ENCODE results near the gene TMEM62. TPM values are rescaled to one million over a fixed set of nuclear protein-coding genes. Genes with fewer than 3 reads are reported as not detected.
"Not testable (repeated sequence)": the region's sequence is repeated elsewhere in the genome, so short reads cannot be mapped to it uniquely, and the experiment has no call there.

The TMEM62 gene
- total RNA-seq, 1 donor from 2014 or later: 26.2 TPM

- no peak for TF ChIP-seq CTCF (IDR thresholded peaks at IDR 0.05)
- H3K9me3 ChIP-seq: no peaks in the 10 kb centered on the region
- H3K4me3 ChIP-seq: no peak overlapping the region
- DNase-seq (no peak), ATAC-seq (no peak)
- no peaks in the 10 kb centered on the region for H3K27me3 ChIP-seq (ENCODE audit: low read depth)
- H3K36me3 ChIP-seq: peaks cover 68% of the 10 kb centered on the region
- H3K4me1 ChIP-seq: peaks cover 28% of the 10 kb centered on the region
- no peak overlapping the region for H3K27ac ChIP-seq
- intact Hi-C loops (cut with DNase I): no loop called here
Observed at GRCh38 chr15:43190178-43190577, 56.8 kb downstream of the TMEM62 start.

- no peak for TF ChIP-seq CTCF (IDR thresholded peaks at IDR 0.05)
- intact Hi-C loops (cut with DNase I): no loop called here
- H3K4me3 ChIP-seq: no peak overlapping the region
- H3K27ac ChIP-seq: no peak overlapping the region
- no peak for DNase-seq
- H3K27me3 ChIP-seq (ENCODE audit: low read depth): no peaks in the 10 kb centered on the region
- no peaks in the 10 kb centered on the region for H3K9me3 ChIP-seq
- H3K4me1 ChIP-seq: peaks cover 5% of the 10 kb centered on the region
- ATAC-seq: no peak
- peaks cover 91% of the 10 kb centered on the region for H3K36me3 ChIP-seq
Observed at GRCh38 chr15:43193710-43194109, 60.3 kb downstream of the TMEM62 start.

GRCh38 chr15:43194795-43195194 is 61.4 kb downstream of the TMEM62 start:
- intact Hi-C loops (cut with DNase I): no loop called here
- no peak for TF ChIP-seq CTCF (IDR thresholded peaks at IDR 0.05)
- H3K4me1 ChIP-seq: no peaks in the 10 kb centered on the region
- H3K9me3 ChIP-seq: no peaks in the 10 kb centered on the region
- H3K4me3 ChIP-seq: no peak overlapping the region
- ATAC-seq: no peak
- H3K27me3 ChIP-seq (ENCODE audit: low read depth): no peaks in the 10 kb centered on the region
- H3K27ac ChIP-seq: no peak overlapping the region
- peaks cover 82% of the 10 kb centered on the region for H3K36me3 ChIP-seq
- DNase-seq: no peak

GRCh38 chr15:43196760-43197548 is 63.6 kb downstream of the TMEM62 start:
- no peaks in the 10 kb centered on the region for H3K4me1 ChIP-seq
- intact Hi-C loops (cut with DNase I): no loop called here
- no peaks in the 10 kb centered on the region for H3K27me3 ChIP-seq (ENCODE audit: low read depth)
- no peak overlapping the region for H3K4me3 ChIP-seq
- H3K27ac ChIP-seq: no peak overlapping the region
- H3K36me3 ChIP-seq: peaks cover 60% of the 10 kb centered on the region
- no peaks in the 10 kb centered on the region for H3K9me3 ChIP-seq
- ATAC-seq: no peak
- DNase-seq: no peak
- no peak for TF ChIP-seq CTCF (IDR thresholded peaks at IDR 0.05)

GRCh38 chr15:43197773-43198172 is 64.4 kb downstream of the TMEM62 start:
- H3K4me3 ChIP-seq; intact Hi-C loops (cut with DNase I); ATAC-seq; H3K27ac ChIP-seq; DNase-seq; H3K27me3 ChIP-seq (ENCODE audit: low read depth); H3K4me1 ChIP-seq; H3K9me3 ChIP-seq: not testable (repeated sequence)
- peaks cover 52% of the 10 kb centered on the region for H3K36me3 ChIP-seq

- DNase-seq; H3K27me3 ChIP-seq (ENCODE audit: low read depth); H3K4me1 ChIP-seq; ATAC-seq; H3K27ac ChIP-seq; intact Hi-C loops (cut with DNase I); H3K4me3 ChIP-seq; H3K9me3 ChIP-seq: not testable (repeated sequence)
- H3K36me3 ChIP-seq: peaks cover 44% of the 10 kb centered on the region
Observed at GRCh38 chr15:43198556-43198955, 65.2 kb downstream of the TMEM62 start.

All from lower lobe of right lung (tissue), 2 donors.